OCI-M2 (cell line): Measurements from ENCODE around the gene YTHDC2.

Experiments used
- DNase-seq: peaks from one replicate; lab custom pipeline; 2025; ENCODE audit not compliant: unreplicated experiment; lab: John Stamatoyannopoulos, UW

Gene YTHDC2

GRCh38 chr5:113513384-113514288 lies at the start of gene YTHDC2:
Gene YTHDC2, plus strand, starts transcription at chr5:113513694. Its CDS starts 202 bp downstream, at chr5:113513896.
- DNase-seq, result peak; percentile 48

- peak; percentile 54 for DNase-seq
Observed at GRCh38 chr5:113474100-113474728, 39.3 kb upstream of the YTHDC2 start.

GRCh38 chr5:113478691-113479090 lies 34.8 kb upstream of the YTHDC2 start:
- DNase-seq, result no peak

GRCh38 chr5:113480243-113480642 lies 33.3 kb upstream of the YTHDC2 start:
- DNase-seq, result no peak

GRCh38 chr5:113487416-113487780 lies 26.1 kb upstream of the YTHDC2 start:
- DNase-seq, result no peak

- DNase-seq, result no peak
Observed at GRCh38 chr5:113487781-113488644, 25.5 kb upstream of the YTHDC2 start, which contains the start of gene MCC. Gene MCC, minus strand, starts transcription at chr5:113488453.

- DNase-seq, result no peak
Observed at GRCh38 chr5:113488645-113489184, 24.8 kb upstream of the YTHDC2 start.

- DNase-seq, result no peak
Observed at GRCh38 chr5:113489299-113489698, 24.2 kb upstream of the YTHDC2 start.

- no peak for DNase-seq
Observed at GRCh38 chr5:113490317-113490716, 23.2 kb upstream of the YTHDC2 start.

- no peak for DNase-seq
Observed at GRCh38 chr5:113491022-113491421, 22.5 kb upstream of the YTHDC2 start.

GRCh38 chr5:113493446-113493845 lies 20.0 kb upstream of the YTHDC2 start:
- DNase-seq, result no peak

GRCh38 chr5:113495422-113495841 lies 18.1 kb upstream of the YTHDC2 start:
- no peak for DNase-seq

GRCh38 chr5:113502073-113502472 lies 11.4 kb upstream of the YTHDC2 start:
- DNase-seq, result no peak

GRCh38 chr5:113503146-113503545 lies 10.3 kb upstream of the YTHDC2 start:
- DNase-seq, result no peak

- no peak for DNase-seq
Observed at GRCh38 chr5:113505181-113505580, 8.3 kb upstream of the YTHDC2 start.

GRCh38 chr5:113507601-113508000 lies 5.9 kb upstream of the YTHDC2 start:
- DNase-seq, result no peak

GRCh38 chr5:113508756-113509155 lies 4.7 kb upstream of the YTHDC2 start:
- DNase-seq, result no peak

GRCh38 chr5:113510836-113511451 lies 2.5 kb upstream of the YTHDC2 start:
- no peak for DNase-seq

GRCh38 chr5:113512341-113512740 lies 1.2 kb upstream of the YTHDC2 start:
- DNase-seq, result no peak

- no peak for DNase-seq
Observed at GRCh38 chr5:113514289-113514635, 768 bp downstream of the YTHDC2 start.

- DNase-seq, result no peak
Observed at GRCh38 chr5:113518884-113519283, 5.4 kb downstream of the YTHDC2 start.
